HFFc6 (cell line): Measurements from ENCODE around the gene NUTM1. TPM values are rescaled to one million over a fixed set of nuclear protein-coding genes. Genes with fewer than 3 reads are reported as not detected.

Experiments
- DNase-seq: peaks from one replicate; pipeline ENCODE4 v3.0.0-alpha.2; 2018
- H3K27ac Mint-ChIP-seq: 2 replicates; pipeline ENCODE4 v1.8.0; 2020; ENCODE audit warnings: mild to moderate bottlenecking, mixed read lengths
- H3K27me3 Mint-ChIP-seq: 2 replicates; pipeline ENCODE4 v1.8.0; 2021; ENCODE audit warnings: mild to moderate bottlenecking, moderate library complexity, mixed read lengths; ENCODE audit not compliant: insufficient read depth
- H3K36me3 Mint-ChIP-seq: 2 replicates; pipeline ENCODE4 v1.8.0; 2021; ENCODE audit warnings: low read depth, mixed read lengths
- H3K4me1 Mint-ChIP-seq: 2 replicates; pipeline ENCODE4 v1.8.0; 2020; ENCODE audit warnings: low read depth, mixed read lengths
- H3K4me3 Mint-ChIP-seq: 2 replicates; pipeline ENCODE4 v1.8.0; 2020; ENCODE audit warnings: mild to moderate bottlenecking, moderate library complexity, mixed read lengths
- H3K9me3 Mint-ChIP-seq: 2 replicates; pipeline ENCODE4 v1.8.0; 2020; ENCODE audit warnings: mild to moderate bottlenecking, mixed read lengths
- long read RNA-seq: library from polyadenylated mRNA; unstranded; transcript quantifications from one replicate; pipeline ENCODE4 v2.0.0, GENCODE V29; 2019
- total RNA-seq, 6 experiments: library from RNA; stranded (reverse); fragmentation: NEBNext Ultra II Directional; extraction: Animal tissue kit (Norgen Biotek cat#: 25700); gene quantifications; 2 replicates in 1 of 6; 3 replicates in 5 of 6; pipeline ENCODE4 v1.2.3, GENCODE V29; 2021
- TF ChIP-seq, protein P1 (sequence below): fragments of 200-600 bp; sonication (generic); IDR thresholded peaks from 2 replicates; pipeline ENCODE4 v1.5.0; 2021; ENCODE audit warnings: antibody characterized with exemption, mild to moderate bottlenecking

NUTM1 gene, protein sequence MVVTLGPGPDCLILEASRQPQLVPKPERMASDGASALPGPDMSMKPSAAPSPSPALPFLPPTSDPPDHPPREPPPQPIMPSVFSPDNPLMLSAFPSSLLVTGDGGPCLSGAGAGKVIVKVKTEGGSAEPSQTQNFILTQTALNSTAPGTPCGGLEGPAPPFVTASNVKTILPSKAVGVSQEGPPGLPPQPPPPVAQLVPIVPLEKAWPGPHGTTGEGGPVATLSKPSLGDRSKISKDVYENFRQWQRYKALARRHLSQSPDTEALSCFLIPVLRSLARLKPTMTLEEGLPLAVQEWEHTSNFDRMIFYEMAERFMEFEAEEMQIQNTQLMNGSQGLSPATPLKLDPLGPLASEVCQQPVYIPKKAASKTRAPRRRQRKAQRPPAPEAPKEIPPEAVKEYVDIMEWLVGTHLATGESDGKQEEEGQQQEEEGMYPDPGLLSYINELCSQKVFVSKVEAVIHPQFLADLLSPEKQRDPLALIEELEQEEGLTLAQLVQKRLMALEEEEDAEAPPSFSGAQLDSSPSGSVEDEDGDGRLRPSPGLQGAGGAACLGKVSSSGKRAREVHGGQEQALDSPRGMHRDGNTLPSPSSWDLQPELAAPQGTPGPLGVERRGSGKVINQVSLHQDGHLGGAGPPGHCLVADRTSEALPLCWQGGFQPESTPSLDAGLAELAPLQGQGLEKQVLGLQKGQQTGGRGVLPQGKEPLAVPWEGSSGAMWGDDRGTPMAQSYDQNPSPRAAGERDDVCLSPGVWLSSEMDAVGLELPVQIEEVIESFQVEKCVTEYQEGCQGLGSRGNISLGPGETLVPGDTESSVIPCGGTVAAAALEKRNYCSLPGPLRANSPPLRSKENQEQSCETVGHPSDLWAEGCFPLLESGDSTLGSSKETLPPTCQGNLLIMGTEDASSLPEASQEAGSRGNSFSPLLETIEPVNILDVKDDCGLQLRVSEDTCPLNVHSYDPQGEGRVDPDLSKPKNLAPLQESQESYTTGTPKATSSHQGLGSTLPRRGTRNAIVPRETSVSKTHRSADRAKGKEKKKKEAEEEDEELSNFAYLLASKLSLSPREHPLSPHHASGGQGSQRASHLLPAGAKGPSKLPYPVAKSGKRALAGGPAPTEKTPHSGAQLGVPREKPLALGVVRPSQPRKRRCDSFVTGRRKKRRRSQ
- total RNA-seq, result not detected
- long read RNA-seq, result 0 reads

DNA sequence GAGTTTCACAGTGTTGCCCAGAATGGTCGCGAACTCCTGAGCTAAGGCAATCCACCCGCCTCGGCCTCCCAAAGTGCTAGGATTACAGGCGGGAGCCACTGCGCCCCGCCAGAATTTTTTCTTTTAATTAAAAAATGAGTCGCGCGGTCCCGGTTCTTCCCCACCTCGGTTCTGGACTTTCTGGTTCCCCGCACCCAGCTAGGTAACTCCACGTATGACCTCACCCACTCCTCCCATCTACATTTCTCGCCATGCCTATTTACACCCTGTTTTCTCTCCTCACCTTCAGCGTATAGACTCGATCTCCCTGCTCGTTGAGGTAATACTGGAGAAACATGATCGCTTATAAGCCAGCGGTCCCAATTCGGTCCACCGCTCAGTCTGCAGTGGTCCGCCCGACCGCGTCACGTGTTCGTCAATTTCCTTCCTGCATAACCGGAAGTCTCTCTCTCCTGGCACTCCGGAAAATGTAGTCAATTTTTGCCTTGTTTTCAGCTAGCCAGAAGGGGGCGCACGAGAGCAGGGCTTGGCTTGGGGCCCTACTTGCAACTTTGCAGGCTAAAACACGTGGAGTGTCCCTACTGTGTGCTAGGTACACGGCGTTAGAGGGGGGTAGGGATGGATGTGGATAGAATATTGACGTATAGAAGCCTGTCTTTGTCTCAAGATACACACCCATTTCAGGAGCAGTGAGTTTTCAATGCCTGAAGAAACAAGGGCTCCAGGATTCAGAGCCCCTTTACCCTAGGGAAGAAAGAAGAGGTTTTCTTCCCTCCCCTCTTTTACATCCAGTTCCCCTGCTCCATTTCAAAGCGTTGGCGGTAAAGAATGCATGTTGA is at the start of gene NUTM1, which contains the start of gene NOP10:
NUTM1 (plus strand) TSS at position 579 of the 839 bp plus-strand sequence. CDS start 382 bp downstream, outside the sequence.
NOP10 (minus strand) TSS at position 400 of the 839 bp plus-strand sequence; CDS start at position 337, 63 bp downstream.
- Mint-ChIP-seq H3K9me3 (peaks cover 4% of the 10 kb centered on the region), H3K4me1 (peaks cover 17% of the 10 kb centered on the region), H3K36me3 (peaks cover 18% of the 10 kb centered on the region), H3K4me3 (no peak within 1 kb of the TSS), H3K27me3 (peaks cover 5% of the 10 kb centered on the region; the same call in 1 of the 2 replicates), H3K27ac (peak within 1 kb of the TSS; percentile 55)
- TF ChIP-seq, protein P1, sequence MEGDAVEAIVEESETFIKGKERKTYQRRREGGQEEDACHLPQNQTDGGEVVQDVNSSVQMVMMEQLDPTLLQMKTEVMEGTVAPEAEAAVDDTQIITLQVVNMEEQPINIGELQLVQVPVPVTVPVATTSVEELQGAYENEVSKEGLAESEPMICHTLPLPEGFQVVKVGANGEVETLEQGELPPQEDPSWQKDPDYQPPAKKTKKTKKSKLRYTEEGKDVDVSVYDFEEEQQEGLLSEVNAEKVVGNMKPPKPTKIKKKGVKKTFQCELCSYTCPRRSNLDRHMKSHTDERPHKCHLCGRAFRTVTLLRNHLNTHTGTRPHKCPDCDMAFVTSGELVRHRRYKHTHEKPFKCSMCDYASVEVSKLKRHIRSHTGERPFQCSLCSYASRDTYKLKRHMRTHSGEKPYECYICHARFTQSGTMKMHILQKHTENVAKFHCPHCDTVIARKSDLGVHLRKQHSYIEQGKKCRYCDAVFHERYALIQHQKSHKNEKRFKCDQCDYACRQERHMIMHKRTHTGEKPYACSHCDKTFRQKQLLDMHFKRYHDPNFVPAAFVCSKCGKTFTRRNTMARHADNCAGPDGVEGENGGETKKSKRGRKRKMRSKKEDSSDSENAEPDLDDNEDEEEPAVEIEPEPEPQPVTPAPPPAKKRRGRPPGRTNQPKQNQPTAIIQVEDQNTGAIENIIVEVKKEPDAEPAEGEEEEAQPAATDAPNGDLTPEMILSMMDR, result peak; percentile 99
- peak; percentile 91 for DNase-seq

DNA sequence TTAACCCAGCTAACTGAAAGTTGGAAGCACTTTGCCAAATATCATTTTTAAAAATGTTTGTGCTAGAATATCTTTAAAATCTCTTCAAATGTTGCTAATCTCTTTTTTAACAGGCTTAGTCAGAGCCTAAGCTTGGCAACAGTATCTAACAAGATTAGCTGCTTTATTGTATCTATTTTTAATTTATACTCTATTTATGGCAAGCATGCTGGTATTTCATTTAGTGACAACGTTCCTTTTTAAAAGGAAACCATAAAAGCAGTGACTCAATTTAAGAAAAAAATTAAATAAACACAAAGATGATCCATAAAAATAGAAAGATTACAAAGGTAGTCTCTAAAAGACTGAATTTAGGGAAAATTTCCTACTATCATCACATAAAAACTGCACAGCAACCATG is 46.1 kb upstream of the NUTM1 start:
- Mint-ChIP-seq H3K27ac (peak overlapping the region; percentile 55; the same call in 1 of the 2 replicates), H3K9me3 (no peaks in the 10 kb centered on the region), H3K36me3 (peaks cover 2% of the 10 kb centered on the region; the same call in 1 of the 2 replicates), H3K27me3 (no peaks in the 10 kb centered on the region; the same call in 1 of the 2 replicates), H3K4me3 (no peak overlapping the region), H3K4me1 (peaks cover 19% of the 10 kb centered on the region)
- TF ChIP-seq, protein P1, result no peak
- peak; percentile 30 for DNase-seq

DNA sequence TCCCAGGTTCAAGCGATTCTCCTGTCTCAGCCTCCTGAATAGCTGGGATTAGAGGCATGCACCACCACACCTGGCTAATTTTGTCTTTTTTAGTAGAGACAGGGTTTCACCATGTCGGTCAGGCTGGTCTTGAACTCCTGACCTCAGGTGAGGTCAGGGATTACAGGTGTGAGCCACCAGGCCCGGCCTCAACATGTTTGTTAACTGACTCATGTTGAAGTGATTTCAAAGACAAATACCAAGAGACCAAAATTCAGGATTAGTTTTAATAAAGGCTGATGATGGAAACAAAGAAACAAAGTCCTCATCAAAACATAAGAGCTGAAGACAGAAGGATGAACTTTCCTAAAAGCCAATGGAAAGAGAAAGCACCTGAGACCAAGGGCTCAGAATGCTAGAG is 42.1 kb upstream of the NUTM1 start:
- H3K9me3 Mint-ChIP-seq, result no peaks in the 10 kb centered on the region
- no peaks in the 10 kb centered on the region for H3K36me3 Mint-ChIP-seq
- H3K4me1 Mint-ChIP-seq, result peaks cover 30% of the 10 kb centered on the region
- H3K4me3 Mint-ChIP-seq, result no peak overlapping the region
- no peak overlapping the region for H3K27ac Mint-ChIP-seq
- TF ChIP-seq, protein P1, result no peak
- H3K27me3 Mint-ChIP-seq, result no peaks in the 10 kb centered on the region; the same call in 1 of the 2 replicates
- DNase-seq, result no peak

DNA sequence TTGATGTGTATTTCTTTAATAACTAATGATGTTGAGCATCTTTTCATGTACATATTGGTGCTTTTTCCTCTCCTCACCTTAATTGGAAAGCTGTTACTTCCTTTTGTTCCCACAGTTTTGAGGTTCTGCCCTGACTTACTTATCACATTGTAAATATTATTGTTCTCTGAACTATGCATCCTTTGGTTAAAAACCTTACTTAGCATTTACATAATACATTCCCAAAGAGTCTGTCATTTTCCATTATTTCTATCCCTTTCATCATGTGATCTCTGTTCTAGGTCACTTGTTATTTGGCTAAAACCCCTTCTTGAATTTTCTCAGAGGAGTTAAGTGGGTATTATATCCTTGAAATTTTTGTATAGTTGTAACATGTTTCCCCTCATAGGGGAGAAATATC is 38.5 kb upstream of the NUTM1 start:
- TF ChIP-seq, protein P1, result no peak
- peak; percentile 3 for DNase-seq
- Mint-ChIP-seq H3K4me1 (peaks cover 16% of the 10 kb centered on the region), H3K9me3 (no peaks in the 10 kb centered on the region), H3K4me3 (no peak overlapping the region), H3K36me3 (no peaks in the 10 kb centered on the region), H3K27ac (no peak overlapping the region), H3K27me3 (no peaks in the 10 kb centered on the region)
